GM21360 (cell line): ENCODE measurements around the gene RPAP2.
"Not testable (repeated sequence)": the region's sequence is repeated elsewhere in the genome, so short reads cannot be mapped to it uniquely, and the experiment has no call there.

Experiments
- ATAC-seq: cut with Tn5 transposase; IDR thresholded peaks from one replicate; pipeline ENCODE4 v1.9.1; 2021; ENCODE audit warnings: mild to moderate bottlenecking, moderate library complexity; ENCODE audit not compliant: unreplicated experiment

RPAP2 gene

DNA sequence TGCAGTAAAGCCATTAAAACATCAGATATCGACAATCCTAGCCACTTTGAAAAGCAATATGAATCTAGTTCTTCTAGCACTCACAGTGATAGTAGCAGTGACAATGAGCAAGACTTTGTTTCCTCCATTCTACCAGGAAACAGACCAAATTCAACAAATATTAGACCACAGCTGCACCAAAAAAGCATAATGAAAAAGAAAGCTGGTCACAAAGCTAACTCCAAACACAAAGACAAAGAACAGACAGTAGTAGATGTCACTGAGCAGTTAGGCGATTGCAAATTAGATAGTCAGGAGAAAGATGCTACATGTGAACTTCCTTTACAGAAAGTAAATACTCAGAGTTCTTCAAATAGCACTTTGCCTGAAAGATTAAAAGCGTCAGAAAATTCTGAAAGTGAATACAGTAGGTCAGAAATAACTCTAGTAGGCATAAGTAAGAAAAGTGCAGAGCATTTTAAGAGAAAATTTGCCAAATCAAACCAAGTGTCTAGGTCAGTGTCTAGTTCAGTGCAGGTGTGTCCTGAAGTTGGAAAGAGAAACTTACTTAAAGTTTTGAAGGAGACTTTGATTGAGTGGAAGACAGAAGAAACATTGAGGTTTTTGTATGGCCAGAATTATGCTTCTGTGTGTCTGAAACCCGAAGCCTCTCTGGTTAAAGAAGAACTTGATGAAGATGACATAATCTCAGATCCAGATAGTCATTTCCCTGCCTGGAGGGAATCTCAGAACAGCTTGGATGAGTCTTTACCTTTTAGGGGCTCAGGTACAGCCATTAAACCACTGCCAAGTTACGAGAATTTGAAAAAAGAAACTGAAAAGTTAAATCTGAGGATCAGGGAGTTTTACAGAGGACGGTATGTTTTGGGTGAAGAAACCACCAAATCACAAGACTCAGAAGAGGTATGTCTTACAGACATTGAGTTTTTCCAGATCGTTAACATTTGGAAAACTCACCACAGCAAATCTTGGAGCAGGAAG is 24.9 kb downstream of the RPAP2 start:
- no peak for ATAC-seq

DNA sequence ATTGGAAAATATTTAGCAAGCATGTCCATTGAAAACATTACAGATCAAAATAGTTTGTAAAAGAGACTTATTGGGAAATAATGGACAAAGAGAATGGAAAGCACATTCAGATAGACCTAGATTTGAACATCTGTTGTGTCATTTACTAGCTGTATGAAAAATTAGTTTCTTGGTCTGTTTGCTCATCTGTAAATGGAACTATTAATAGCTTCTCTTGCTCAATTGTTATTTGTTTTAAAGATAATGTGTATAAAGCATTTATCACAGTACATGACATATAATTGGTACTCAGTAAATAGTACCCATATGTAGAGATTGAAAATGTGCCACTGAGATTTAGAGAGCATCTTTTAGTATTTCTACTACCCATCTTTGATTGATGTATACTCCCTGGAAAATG is 25.9 kb downstream of the RPAP2 start:
- ATAC-seq: no peak

DNA sequence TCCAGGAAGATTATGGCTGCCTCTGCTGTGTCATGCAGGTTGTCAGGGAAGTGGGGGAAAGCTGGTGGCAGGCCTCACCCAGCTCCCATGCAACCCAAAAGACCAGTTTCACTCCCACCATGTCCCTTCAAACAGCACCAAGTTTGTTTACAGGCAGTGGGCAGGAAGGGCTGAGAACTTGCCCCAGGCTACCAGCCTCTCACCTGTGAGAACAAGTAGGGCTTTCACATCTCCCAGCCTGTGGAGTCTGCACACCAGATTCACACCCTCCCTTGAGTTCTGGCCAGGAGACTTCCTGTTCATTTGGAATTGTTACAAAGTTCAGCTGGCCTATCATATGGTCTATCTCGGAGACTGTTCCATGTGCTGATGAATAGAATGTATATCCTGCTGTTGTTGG is 27.8 kb downstream of the RPAP2 start:
- ATAC-seq: no peak

DNA sequence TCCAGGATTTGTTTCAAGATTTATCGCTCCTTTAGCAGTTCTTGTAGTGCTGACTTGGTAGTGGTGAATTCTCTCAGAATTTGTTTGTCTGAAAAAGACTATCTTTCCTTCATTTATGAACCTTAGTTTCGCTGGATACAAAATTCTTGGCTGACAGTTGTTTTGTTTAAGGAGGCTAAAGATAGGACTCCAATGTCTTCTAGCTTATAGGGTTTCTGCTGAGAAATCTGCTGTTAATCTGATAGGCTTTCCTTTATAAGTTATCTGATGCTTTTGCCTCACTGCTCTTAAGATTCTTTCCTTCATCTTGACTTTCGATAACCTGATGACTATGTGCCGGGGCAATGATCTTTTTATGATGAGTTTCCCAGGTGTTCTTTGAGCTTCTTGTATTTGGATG is 28.9 kb downstream of the RPAP2 start:
- no peak for ATAC-seq

DNA sequence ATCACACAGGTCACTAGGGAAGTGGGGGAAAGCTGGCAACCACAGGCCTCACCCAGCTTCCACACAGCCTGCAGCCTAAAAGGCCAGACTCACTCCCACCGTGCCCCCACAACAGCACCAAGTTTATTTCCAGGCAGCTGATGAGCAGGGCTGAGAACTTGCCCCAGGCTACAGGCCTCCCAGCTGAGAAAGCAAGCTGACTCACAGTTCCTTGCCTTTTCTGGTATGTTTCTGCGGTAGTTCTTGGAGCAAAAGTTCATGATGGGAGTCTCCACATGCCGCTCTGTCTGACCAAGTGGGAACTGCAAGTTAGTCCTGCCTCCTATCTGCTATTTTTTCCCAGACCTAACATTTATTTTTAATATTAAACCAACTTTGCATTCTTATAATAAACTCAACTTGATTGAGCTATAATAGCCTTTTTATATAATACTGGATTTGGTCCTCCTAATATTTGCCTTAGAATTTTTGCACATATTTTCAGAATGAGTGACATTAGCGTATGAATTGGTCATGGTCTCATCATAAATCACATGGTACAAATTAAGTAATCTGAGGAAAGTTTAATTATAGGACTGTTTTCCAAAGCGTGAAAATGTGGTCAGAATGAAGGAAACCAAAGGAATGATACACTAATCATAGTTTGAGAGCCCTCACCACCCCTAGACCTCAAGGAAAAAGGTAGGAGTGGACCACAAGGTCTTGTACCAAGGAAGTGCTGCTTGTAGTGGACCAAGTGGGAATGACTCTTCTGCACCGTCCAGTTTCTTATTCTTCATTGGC is 30.7 kb downstream of the RPAP2 start:
- no peak for ATAC-seq

DNA sequence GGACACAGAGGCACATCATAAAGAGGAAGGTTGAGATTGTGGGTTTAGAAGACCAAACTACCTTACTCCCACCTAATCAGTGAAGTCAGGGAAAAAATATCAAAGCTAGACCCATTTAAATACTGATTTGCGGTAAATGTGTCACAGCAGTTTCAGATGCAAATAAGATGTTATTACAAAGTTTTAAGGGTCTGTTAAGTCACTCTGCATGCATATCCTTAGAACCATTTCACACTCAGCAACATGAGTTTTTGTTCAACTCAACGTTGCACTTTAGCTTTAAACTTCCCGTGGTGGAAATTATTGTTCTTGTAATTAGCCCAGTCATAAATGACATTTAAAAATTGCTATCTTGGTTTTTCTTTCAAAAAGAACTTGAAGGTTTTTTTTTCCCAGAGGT is 34.8 kb downstream of the RPAP2 start:
- ATAC-seq: no peak

DNA sequence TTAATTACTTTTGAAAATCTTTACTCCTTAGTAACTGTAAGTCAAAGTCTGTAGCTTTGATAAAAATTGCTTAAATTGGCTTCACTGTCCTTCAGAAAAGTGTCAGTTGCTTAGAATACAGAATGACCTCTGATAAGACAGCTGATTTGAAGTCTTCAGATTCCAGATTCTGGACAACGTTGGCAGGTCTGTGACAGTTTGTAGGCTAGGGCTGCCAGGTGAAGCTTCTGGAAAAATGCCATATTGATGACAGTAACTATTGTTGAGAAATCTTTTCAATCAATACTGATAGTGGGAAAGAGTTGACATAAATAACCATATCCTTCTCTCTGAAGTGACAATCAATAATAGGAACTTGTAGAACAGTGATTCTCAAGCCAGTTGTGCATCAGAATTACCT is 41.3 kb downstream of the RPAP2 start:
- no peak for ATAC-seq

DNA sequence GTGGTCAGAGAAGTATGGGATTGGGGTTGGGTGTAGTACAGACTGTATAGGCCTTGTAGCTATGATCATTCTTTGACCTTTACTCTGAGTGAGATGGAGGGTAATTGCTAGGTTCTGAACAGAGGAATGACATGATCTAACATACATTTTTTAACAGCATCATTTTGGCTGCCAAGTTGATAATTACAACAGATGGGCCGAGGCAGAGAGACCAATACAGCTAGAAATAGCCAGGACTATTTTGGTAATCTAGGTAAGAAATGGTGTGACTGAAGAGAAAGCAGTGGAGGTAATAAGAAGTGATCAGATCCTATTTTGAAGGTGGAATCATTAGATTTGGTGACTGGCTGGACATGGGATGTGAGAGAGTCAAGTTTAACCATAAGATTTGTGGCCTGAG is 43.5 kb downstream of the RPAP2 start:
- no peak for ATAC-seq

DNA sequence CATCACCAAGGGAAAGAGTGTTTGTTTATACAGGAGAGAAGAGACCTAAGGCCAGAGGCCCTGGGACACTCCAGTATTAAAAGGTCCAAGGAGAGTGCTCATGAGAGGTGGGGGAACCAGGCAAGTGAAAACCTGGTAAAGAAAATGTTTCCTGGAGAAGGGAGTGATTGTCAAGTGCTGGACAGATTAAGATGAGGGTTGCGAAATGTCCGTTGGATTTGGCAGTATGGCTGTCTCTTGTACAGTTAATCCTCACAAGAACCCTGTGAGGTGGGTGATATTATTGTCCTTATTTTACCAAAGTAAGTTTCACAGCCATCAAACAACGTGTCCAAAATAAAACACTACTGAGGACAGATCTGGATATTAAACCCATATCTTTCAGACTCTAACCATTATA is 44.2 kb downstream of the RPAP2 start:
- no peak for ATAC-seq

DNA sequence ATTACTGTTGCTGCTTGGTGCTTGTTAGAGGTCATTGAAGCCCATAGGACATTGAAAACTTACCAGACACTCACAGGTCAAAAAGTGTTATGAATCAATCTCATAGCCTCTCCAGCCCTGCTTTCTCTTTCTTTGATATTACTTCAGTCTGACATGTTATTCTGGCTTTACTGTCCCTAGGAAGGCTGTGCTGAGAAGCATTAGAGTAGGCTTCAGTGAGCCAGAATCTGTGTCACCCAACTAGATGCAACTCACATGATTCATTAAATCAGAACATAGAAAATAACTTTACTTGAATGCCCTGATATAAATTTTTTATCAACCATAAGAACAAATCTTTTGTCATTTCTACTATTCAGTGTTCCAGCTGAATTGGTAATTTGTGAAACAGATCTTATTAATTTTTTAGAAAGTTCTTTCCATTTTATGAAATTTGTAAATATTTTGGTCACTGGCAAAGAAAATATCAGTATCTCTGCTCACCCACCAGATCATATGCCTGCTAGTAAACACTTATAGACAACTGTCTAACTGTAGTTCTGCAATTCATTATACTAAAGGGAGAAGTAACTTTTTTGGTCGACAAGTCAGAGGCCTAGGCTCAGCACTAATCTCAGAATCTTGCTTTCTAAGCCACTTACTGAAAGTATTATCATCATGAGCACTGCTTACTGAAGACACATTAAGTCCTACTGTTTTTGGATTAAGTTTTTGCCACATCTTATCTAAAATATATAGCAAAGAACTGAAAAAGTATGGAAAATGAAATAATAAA is 48.2 kb downstream of the RPAP2 start:
- no peak for ATAC-seq

DNA sequence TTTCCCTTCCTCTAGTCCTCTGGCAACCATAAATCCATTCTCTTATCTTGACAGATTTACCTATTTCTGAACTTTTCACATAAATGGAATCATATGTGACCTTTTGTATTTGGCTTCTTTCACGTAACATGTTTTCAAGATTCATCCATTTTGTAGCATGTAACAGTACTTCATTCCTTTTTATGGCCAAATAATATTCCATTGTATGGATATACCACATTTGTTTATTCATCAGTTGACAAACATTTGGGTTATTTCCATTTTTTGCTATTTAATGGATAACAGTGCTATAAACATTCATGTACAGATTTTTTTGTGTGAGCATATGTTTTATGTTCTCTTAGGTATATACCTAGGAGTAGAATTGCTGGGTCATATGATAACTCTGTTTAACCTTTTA is 54.0 kb downstream of the RPAP2 start:
- ATAC-seq: no peak

DNA sequence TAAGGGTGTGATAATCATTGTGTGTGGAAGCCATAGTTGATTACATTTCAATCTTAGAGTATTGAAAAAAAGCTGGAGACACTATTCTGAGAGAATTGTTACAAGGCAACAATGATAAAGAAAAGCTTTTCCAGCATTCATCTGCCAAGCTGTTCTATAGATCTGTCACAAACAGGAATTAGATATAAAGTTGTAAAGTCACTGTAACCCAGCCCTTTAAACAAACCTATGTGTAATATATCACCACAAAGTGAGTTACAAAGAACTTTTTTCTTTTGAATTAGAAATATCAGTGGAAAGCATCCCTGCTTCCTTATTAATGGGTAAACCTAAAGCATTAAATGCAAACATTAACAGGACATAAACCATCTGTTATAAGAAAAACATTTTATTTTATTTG is 55.4 kb downstream of the RPAP2 start:
- no peak for ATAC-seq

DNA sequence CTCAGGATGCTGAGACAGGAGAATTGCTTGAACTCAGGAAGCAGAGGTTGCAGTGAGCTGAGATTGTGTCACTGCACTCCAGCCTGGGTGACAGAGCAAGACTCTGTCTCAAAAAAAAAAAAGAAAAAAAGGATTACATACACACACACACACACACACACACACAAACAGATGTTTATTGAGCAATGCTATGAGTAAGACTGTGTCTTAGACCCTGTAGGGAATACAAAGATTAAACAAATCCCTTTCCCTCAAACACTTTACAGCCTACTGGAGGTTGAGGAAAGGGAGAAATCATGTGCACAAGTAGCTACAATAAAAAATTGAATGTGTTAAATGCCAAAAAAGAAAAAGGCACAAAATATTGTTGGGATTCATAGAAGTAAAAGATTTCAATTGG is 58.1 kb downstream of the RPAP2 start:
- no peak for ATAC-seq

DNA sequence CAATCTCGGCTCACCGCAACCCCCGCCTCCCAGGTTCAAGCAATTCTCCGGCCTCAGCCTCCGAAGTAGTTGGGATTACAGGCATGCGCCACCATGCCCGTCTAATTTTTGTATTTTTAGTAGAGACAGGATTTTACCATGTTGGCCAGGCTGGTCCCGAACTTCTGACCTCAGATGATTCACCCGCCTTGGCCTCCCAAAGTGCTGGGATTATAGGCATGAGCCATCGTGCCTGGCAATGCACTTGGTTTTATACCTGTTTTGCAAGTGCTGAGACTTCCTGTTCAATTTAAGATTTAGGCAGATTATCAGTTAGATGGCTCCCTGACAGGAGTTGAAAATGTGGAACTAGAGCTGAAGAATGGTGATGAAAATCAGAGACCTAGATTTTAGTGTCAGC is 60.5 kb downstream of the RPAP2 start:
- not testable (repeated sequence) for ATAC-seq

DNA sequence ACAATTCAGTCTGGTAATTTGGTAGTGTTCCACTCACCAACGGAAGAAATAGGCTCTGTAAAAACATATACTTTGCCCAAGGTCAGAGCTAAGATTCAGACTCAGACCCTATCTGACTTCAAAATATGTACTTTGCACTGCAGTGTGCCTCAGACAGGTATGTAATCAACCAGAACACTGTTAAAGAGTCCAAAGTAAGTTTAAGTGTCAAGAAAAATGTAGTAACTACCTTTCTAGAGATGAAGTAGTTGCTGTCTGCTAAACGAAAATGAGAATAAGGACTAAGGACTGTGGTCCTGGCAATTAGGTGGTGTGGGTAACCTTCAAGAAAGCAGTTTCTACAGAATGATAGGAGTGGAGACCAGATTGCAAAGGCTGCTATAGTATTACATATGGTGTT is 61.1 kb downstream of the RPAP2 start:
- ATAC-seq: no peak

DNA sequence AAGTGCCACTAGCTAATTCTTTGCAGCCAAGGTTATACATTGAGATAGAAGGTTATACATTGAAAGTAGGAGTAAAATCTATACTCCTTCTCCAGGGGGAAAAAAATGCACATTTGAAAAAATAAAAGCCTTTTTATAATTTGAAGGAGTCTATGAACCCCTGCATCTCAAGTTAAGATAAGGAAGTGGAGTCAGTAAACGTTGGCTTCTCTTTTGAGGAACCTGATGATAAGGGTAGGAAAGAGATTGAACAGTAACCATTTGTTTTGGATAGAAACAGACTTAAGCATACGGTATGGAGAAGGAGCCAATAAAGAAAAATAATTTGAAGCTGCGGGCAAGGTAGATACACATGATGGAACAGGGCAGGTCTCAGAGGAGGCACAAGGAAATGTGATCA is 64.1 kb downstream of the RPAP2 start:
- ATAC-seq: no peak

DNA sequence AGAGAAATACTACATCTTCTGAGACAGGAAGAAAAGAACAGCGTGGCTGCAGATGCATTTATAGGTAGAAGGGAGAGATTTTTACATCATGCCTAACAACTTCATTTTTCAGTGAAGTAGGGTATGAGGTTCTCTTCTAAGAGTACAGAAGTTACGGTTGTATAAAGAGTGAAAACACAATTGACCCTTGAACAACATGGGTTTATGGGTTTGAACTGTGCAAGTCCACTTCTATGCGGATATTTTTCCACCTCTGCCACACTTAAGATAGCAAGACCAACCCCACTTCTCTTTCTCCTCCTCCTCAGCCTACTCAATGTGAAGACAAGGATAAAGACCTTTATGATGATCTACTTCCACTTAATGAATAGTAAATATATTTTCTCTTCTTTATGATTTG is 64.5 kb downstream of the RPAP2 start:
- no peak for ATAC-seq

DNA sequence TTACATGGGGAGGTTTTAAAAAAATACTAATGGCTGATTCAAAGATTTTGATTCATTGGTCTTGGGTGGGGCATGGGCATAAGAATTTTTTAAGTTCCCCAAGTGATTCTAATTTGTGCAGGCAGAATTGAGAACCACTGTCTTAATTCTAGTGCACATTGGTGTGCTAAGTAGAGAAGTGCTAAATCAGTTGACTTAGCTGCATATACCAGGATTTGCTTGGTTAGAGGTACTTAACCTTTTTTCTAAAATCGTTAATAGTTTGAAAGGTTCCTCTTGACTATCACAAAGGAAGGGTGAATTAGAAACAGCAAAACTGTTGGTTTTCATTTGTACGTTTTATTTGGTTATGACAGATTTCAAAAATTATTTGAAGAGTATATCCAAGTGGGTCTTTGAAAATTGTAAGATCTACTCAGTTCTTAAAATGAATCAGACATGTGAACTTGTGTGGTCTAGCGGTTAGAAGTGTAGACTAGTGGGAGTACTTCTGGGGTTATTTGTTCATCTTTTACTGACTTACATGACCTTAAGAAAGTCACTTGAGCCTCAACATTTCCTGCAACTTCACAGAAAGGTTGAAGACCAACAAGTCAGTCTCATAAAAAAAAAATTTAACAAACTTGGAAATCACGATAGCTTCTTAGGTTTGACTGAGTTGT is 66.7 kb downstream of the RPAP2 start:
- ATAC-seq: no peak

DNA sequence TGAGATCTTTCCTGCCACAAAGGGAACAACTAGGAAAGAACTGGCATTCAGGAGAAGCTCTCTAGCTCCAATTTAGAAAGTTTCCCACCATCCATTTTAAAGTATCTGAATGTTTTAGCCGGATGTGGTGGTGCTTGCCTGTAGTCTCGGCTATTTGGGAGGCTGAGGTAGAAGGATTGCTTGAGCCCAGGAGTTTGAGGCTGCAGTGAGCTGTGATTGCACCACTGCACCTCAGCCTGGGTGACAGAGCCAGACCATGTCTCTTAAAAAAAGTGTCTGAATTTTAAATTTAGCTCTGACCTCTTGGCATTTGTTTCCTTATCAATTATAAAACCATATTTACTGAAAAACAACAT is 67.2 kb downstream of the RPAP2 start:
- no peak for ATAC-seq

DNA sequence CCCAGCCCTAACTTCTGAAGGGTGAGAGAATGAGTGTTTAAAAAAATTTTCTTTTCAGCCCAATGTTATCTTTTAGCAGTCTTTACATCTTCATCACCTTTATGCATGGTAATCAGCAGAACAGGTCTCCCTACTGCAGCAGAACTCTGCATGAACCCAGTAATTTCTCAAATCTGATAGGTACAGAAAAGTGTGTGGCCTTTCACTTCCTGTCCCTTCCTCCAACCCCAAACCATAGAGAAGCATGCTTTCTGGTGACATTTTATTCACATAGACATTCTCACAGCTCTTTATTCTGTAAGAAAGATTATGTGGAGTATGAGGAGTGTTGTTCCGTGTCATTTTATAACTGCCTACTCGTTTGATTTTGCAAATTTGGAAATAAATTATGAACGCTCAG is 68.6 kb downstream of the RPAP2 start:
- ATAC-seq: no peak

DNA sequence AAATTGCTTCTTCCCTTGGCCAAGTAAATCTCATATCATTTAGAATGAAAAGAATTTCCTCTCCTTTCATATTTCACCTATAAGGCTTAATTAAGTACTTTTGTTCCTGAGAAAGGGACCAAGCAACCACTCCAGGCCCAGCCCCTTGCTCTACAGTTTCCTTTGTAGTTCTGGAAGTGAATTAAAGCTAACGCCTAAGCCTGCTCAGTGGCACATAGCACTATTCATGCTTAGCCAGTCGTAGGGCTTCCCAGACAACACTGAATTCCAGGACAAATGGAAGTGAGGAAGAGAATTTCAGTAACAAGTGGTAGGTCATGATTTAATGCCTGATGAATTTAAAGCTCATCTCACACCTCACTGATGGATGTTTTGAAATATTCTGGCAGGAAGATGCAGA is 73.3 kb downstream of the RPAP2 start:
- no peak for ATAC-seq
